Peyer's patch (tissue), 4 donors: Measurements from ENCODE around the gene FBLL1. TPM values are rescaled to one million over a fixed set of nuclear protein-coding genes. Genes with fewer than 3 reads are reported as not detected.
A peak's percentile ranks its signal among the peaks of the same experiment; 100 is the strongest.
"Not testable (repeated sequence)": the region's sequence is repeated elsewhere in the genome, so short reads cannot be mapped to it uniquely, and the experiment has no call there.

Experiments used
- DNase-seq, 3 donors: peaks; one replicate each; pipeline ENCODE4 v3.0.0-alpha.2; 2017 to 2019
- H3K27ac ChIP-seq, 4 donors: fragments of 200-600 bp; sonication (generic); one replicate each; pipeline ENCODE4 v1.5.1; 2016 to 2019
- H3K27me3 ChIP-seq, 2 donors: fragments of 200-600 bp; sonication (generic); one replicate each; pipeline ENCODE4 v1.5.1; 2019
- H3K36me3 ChIP-seq, 3 donors: fragments of 200-600 bp; sonication (generic); one replicate each; pipeline ENCODE4 v1.5.1; 2016 to 2019
- H3K4me1 ChIP-seq, 4 donors: fragments of 200-600 bp; sonication (generic); one replicate each; pipeline ENCODE4 v1.5.1; 2016 to 2019
- H3K4me3 ChIP-seq, 4 donors: fragments of 200-600 bp; sonication (generic); 1 replicate in 3 of 4; 2 replicates in 1 of 4; pipeline ENCODE4 v1.5.1; 2016 to 2019; ENCODE audit warnings: mild to moderate bottlenecking in 1 of 4
- H3K9me3 ChIP-seq, 4 donors: fragments of 200-600 bp; sonication (generic); one replicate each; pipeline ENCODE4 v1.5.1; 2016 to 2019; ENCODE audit warnings: mild to moderate bottlenecking in 1 of 4
- CTCF ChIP-seq, 6 experiments: fragments of 450-650 bp in 4 of 6; fragments of 200-600 bp in 2 of 6; sonication (generic) in 1 of 6; IDR thresholded peaks; one replicate each; pipeline ENCODE4 v1.5.1; 2017 to 2019; ENCODE audit warnings: antibody characterized with exemption in 6 of 6, mild to moderate bottlenecking in 3 of 6, moderate library complexity in 1 of 6
- POLR2A ChIP-seq, 2 donors: fragments of 450-650 bp; IDR thresholded peaks; one replicate each; pipeline ENCODE4 v1.5.1; 2017; ENCODE audit warnings: antibody characterized with exemption in 2 of 2, mild to moderate bottlenecking in 2 of 2, moderate library complexity in 2 of 2
- total RNA-seq, 4 donors: library from RNA; depleted of rRNA; stranded (reverse); fragments of >200 nt; gene quantifications; one replicate each; pipeline ENCODE4 v1.1.0, GENCODE V29; 2016

Gene FBLL1
- total RNA-seq, 4 donors from 2014 or later: 1.8 to 1.9 TPM; not detected in 2

- no peak for TF ChIP-seq POLR2A (IDR thresholded peaks at IDR 0.05)
- TF ChIP-seq CTCF (IDR thresholded peaks at IDR 0.05): no peak
- Histone ChIP-seq H3K4me1 (peaks cover 0 to 20% (median 0%) of the 10 kb centered on the region in 4 donors), H3K36me3 (peaks cover 0 to 27% (median 0%) of the 10 kb centered on the region in 3 donors), H3K4me3 (no peak overlapping the region), H3K27ac (no peak overlapping the region), H3K27me3 (no peaks in the 10 kb centered on the region), H3K9me3 (no peaks in the 10 kb centered on the region)
- no peak for DNase-seq
Observed at GRCh38 chr5:168570490-168571328, 41.6 kb downstream of the FBLL1 start.

GRCh38 chr5:168573663-168574062, 44.6 kb downstream of the FBLL1 start:
- not testable (repeated sequence) for H3K9me3 ChIP-seq, DNase-seq, H3K27ac ChIP-seq, H3K36me3 ChIP-seq, H3K4me3 ChIP-seq, H3K27me3 ChIP-seq
- peaks cover 0 to 30% (median 4%) of the 10 kb centered on the region in 4 donors for H3K4me1 ChIP-seq

DNA sequence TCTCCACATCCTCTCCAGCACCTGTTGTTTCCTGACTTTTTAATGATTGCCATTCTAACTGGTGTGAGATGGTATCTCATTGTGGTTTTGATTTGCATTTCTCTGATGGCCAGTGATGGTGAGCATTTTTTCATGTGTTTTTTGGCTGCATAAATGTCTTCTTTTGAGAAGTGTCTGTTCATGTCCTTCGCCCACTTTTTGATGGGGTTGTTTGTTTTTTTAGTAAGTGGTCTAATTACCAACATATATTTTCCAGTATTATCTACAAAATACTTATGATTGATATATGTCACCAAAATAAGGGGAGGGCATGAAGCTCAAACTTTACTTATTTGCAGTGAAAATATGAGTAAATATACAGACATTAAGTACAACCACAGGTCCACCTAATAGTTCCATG, 45.1 kb downstream of the FBLL1 start:
- H3K9me3 ChIP-seq, DNase-seq, H3K27ac ChIP-seq, H3K27me3 ChIP-seq, H3K4me3 ChIP-seq, H3K36me3 ChIP-seq: not testable (repeated sequence)
- H3K4me1 ChIP-seq: peaks cover 0 to 30% (median 4%) of the 10 kb centered on the region in 4 donors

- H3K36me3 ChIP-seq: no peaks in the 10 kb centered on the region
- no peak for DNase-seq
- H3K27ac ChIP-seq: peak overlapping the region in 1 of 4 donors; percentile 0
Observed at GRCh38 chr5:168575391-168576372, 46.6 kb downstream of the FBLL1 start.

GRCh38 chr5:168578006-168578405, 48.9 kb downstream of the FBLL1 start:
- DNase-seq: no peak
- Histone ChIP-seq H3K9me3 (no peaks in the 10 kb centered on the region), H3K27me3 (no peaks in the 10 kb centered on the region), H3K4me1 (peaks cover 0 to 29% (median 4%) of the 10 kb centered on the region in 4 donors), H3K36me3 (no peaks in the 10 kb centered on the region), H3K4me3 (peak overlapping the region; percentile 77 to 97 (median 94)), H3K27ac (peak overlapping the region in 3 of 4 donors; percentile 95 to 98 (median 97))
- TF ChIP-seq CTCF (IDR thresholded peaks at IDR 0.05): no peak
- TF ChIP-seq POLR2A (IDR thresholded peaks at IDR 0.05): no peak

More at GRCh38 chr5:168575391-168576372, 46.6 kb downstream of the FBLL1 start:
- TF ChIP-seq POLR2A (IDR thresholded peaks at IDR 0.05) (no peak), CTCF (IDR thresholded peaks at IDR 0.05) (no peak)
- H3K9me3 ChIP-seq: no peaks in the 10 kb centered on the region
- no peaks in the 10 kb centered on the region for H3K27me3 ChIP-seq
- peaks cover 0 to 37% (median 4%) of the 10 kb centered on the region in 4 donors for H3K4me1 ChIP-seq
- no peak overlapping the region for H3K4me3 ChIP-seq

- H3K4me3 ChIP-seq: peak within 1 kb of the TSS; percentile 77 to 97 (median 94)
- DNase-seq: no peak
- TF ChIP-seq CTCF (IDR thresholded peaks at IDR 0.05): no peak
- peak; percentile 64 to 74 for TF ChIP-seq POLR2A (IDR thresholded peaks at IDR 0.05)
- peak within 1 kb of the TSS; percentile 93 to 98 (median 96) for H3K27ac ChIP-seq
- H3K9me3 ChIP-seq: no peaks in the 10 kb centered on the region
- H3K36me3 ChIP-seq: no peaks in the 10 kb centered on the region
- H3K4me1 ChIP-seq: peaks cover 0 to 29% (median 4%) of the 10 kb centered on the region in 4 donors
- no peaks in the 10 kb centered on the region for H3K27me3 ChIP-seq
Observed at GRCh38 chr5:168578538-168579487, 49.7 kb downstream of the FBLL1 start, which contains the start of gene PANK3. Gene PANK3, minus strand, starts transcription at chr5:168579368. Its CDS starts 85 bp downstream, at chr5:168579283.
